CD14-positive monocyte (primary cell): ENCODE measurements around the gene BRPF1. TPM values are rescaled to one million over a fixed set of nuclear protein-coding genes. Genes with fewer than 3 reads are reported as not detected.

Experiments used
- DNase-seq, 3 donors: peaks; one replicate each; pipeline ENCODE4 v3.0.0-alpha.2; 2011 to 2022
- H2AFZ ChIP-seq: 2 replicates; pipeline ENCODE4 v1.6.0; 2012; ENCODE audit warnings: mild to moderate bottlenecking, low read depth, low read length, inconsistent platforms; ENCODE audit not compliant: insufficient read depth, poor library complexity, severe bottlenecking
- H3K27ac ChIP-seq, 2 donors: 1 replicate in 1 of 2; 2 replicates in 1 of 2; pipeline ENCODE4 v1.5.1; 2012 to 2013; ENCODE audit warnings: low read length in 2 of 2, control low read depth in 1 of 2, inconsistent platforms in 1 of 2, low read depth in 1 of 2, mild to moderate bottlenecking in 1 of 2
- H3K27me3 ChIP-seq, 2 donors: one replicate each; pipeline versions ENCODE4 v1.6.0 to v1.6.1; 2011 to 2013; ENCODE audit warnings: low read length in 2 of 2; ENCODE audit not compliant: control insufficient read depth in 2 of 2, insufficient read depth in 2 of 2
- H3K36me3 ChIP-seq, 2 donors: replicated peaks in 1 of 2; 1 replicate in 1 of 2; 2 replicates in 1 of 2; pipeline versions ENCODE4 v1.5.1 to v1.6.1; 2012 to 2013; ENCODE audit warnings: low read length in 2 of 2, control low read depth in 1 of 2, inconsistent platforms in 1 of 2, mild to moderate bottlenecking in 1 of 2; ENCODE audit not compliant: insufficient read depth in 2 of 2, control insufficient read depth in 1 of 2
- H3K4me1 ChIP-seq, 2 donors: 1 replicate in 1 of 2; 2 replicates in 1 of 2; pipeline versions ENCODE4 v1.5.1 to v1.6.1; 2012 to 2013; ENCODE audit warnings: low read length in 2 of 2, control low read depth in 1 of 2, inconsistent platforms in 1 of 2, mild to moderate bottlenecking in 1 of 2, moderate library complexity in 1 of 2; ENCODE audit not compliant: insufficient read depth in 2 of 2, control insufficient read depth in 1 of 2
- H3K4me2 ChIP-seq: replicated peaks from 2 replicates; pipeline ENCODE3; 2012; ENCODE audit warnings: low read length, moderate library complexity, mild to moderate bottlenecking; ENCODE audit not compliant: poor library complexity, severe bottlenecking; ENCODE audit errors: extremely low read depth
- H3K4me3 ChIP-seq, 3 experiments: fragments of 200-600 bp in 1 of 3; sonication (generic) in 1 of 3; replicated peaks in 1 of 3; 1 replicate in 2 of 3; 2 replicates in 1 of 3; pipeline ENCODE4 v1.5.1; 2011 to 2013; ENCODE audit warnings: low read length in 3 of 3, mild to moderate bottlenecking in 3 of 3, control low read depth in 2 of 3, low read depth in 2 of 3, inconsistent platforms in 1 of 3, moderate library complexity in 1 of 3
- H3K79me2 ChIP-seq: 2 replicates; pipeline ENCODE4 v1.6.0; 2012; ENCODE audit warnings: mild to moderate bottlenecking, control low read depth, inconsistent platforms, low read length, moderate library complexity; ENCODE audit not compliant: insufficient read depth
- H3K9ac ChIP-seq: 2 replicates; pipeline ENCODE4 v1.6.0; 2017; ENCODE audit warnings: low read length, mild to moderate bottlenecking; ENCODE audit not compliant: insufficient read depth, poor library complexity, severe bottlenecking
- H3K9me3 ChIP-seq, 2 donors: replicated peaks in 1 of 2; 1 replicate in 1 of 2; 2 replicates in 1 of 2; pipeline versions ENCODE4 v1.5.1 to v1.6.1; 2012 to 2013; ENCODE audit warnings: low read length in 2 of 2, control low read depth in 1 of 2; ENCODE audit not compliant: control insufficient read depth in 1 of 2, insufficient read depth in 1 of 2
- H4K20me1 ChIP-seq: 2 replicates; pipeline ENCODE4 v1.6.0; 2012; ENCODE audit warnings: mild to moderate bottlenecking, low read length, control low read depth, moderate library complexity; ENCODE audit not compliant: insufficient read depth
- H3K27ac Mint-ChIP-seq, 7 donors: one replicate each; pipeline ENCODE4 v1.8.0; 2020; ENCODE audit warnings: mild to moderate bottlenecking in 7 of 7, mixed read lengths in 7 of 7, moderate library complexity in 6 of 7, inconsistent platforms in 2 of 7
- H3K27me3 Mint-ChIP-seq, 3 donors: one replicate each; pipeline ENCODE4 v1.8.0; 2021 to 2022; ENCODE audit warnings: low read depth in 3 of 3, mild to moderate bottlenecking in 3 of 3, mixed read lengths in 3 of 3, moderate library complexity in 3 of 3, inconsistent platforms in 1 of 3
- H3K36me3 Mint-ChIP-seq, 2 donors: one replicate each; pipeline ENCODE4 v1.8.0; 2020; ENCODE audit warnings: mixed read lengths in 2 of 2, inconsistent platforms in 1 of 2, mild to moderate bottlenecking in 1 of 2
- H3K4me1 Mint-ChIP-seq: one replicate; pipeline ENCODE4 v1.8.0; 2020; ENCODE audit warnings: mild to moderate bottlenecking, mixed read lengths
- H3K4me3 Mint-ChIP-seq, 2 donors: one replicate each; pipeline ENCODE4 v1.8.0; 2020; ENCODE audit warnings: mild to moderate bottlenecking in 2 of 2, mixed read lengths in 2 of 2, moderate library complexity in 1 of 2
- H3K9me3 Mint-ChIP-seq, 7 donors: one replicate each; pipeline ENCODE4 v1.8.0; 2020 to 2022; ENCODE audit warnings: mixed read lengths in 7 of 7, mild to moderate bottlenecking in 6 of 7, moderate library complexity in 6 of 7, inconsistent platforms in 2 of 7
- CTCF ChIP-seq: fragments of 200-600 bp; IDR thresholded peaks from one replicate; pipeline ENCODE4 v1.8.0; 2022; ENCODE audit warnings: antibody characterized with exemption, mild to moderate bottlenecking
- WGBS: methylation state at CpG from one replicate; pipeline ENCODE4 v1.1.5; 2013; ENCODE audit warnings: missing lambda C conversion rate; ENCODE audit not compliant: insufficient coverage; 5-methylcytosine and 5-hydroxymethylcytosine counted together
- intact Hi-C, 2 donors: fragments of 100-400 bp; cut with micrococcal nuclease; formaldehyde crosslinking; loops; one replicate each; pipeline versions ENCODE4 v1.15.0 to v1.15.1; 2023
- polyA plus RNA-seq, 3 donors: library from polyadenylated mRNA; depleted of rRNA in 1 of 3; unstranded in 2 of 3; stranded (reverse) in 1 of 3; fragments of 300-500 nt in 2 of 3; fragments of >200 nt in 1 of 3; fragmentation: Illumina TruSeq in 2 of 3; gene quantifications; 1 replicate in 2 of 3; 2 replicates in 1 of 3; pipeline ENCODE4 v1.2.3, GENCODE V29; 2012 to 2021

The BRPF1 gene
- polyA plus RNA-seq, 3 donors, result 5.1 to 22.5 (median 10.4) TPM

GRCh38 chr3:9746330-9746729 is 14.8 kb downstream of the BRPF1 start:
- H3K4me1 Mint-ChIP-seq, result peaks cover 21% of the 10 kb centered on the region

GRCh38 chr3:9747267-9747666 is 15.7 kb downstream of the BRPF1 start:
- Histone ChIP-seq H3K9me3 (no peaks in the 10 kb centered on the region), H2AFZ (no peak overlapping the region), H3K27ac (no peak overlapping the region), H4K20me1 (peaks cover 20% of the 10 kb centered on the region), H3K36me3 (peaks cover 67 to 79% of the 10 kb centered on the region in 2 donors), H3K79me2 (peaks cover 21% of the 10 kb centered on the region), H3K9ac (no peak overlapping the region), H3K27me3 (no peaks in the 10 kb centered on the region), H3K4me3 (no peak overlapping the region), H3K4me2 (no peak overlapping the region), H3K4me1 (peaks cover 23 to 28% of the 10 kb centered on the region in 2 donors)
- Mint-ChIP-seq H3K4me3 (no peak overlapping the region), H3K4me1 (peaks cover 28% of the 10 kb centered on the region), H3K36me3 (peaks cover 73 to 77% of the 10 kb centered on the region in 2 donors), H3K9me3 (no peaks in the 10 kb centered on the region), H3K27me3 (peaks cover 0 to 2% (median 0%) of the 10 kb centered on the region in 3 donors), H3K27ac (peak overlapping the region in 3 of 7 donors; percentile 18 to 46 (median 42))
- no peak for DNase-seq
- intact Hi-C loops, result no loop called here
- WGBS, result 100% methylated on average over 1 of the region's 8 CpGs
- no peak for TF ChIP-seq CTCF

More at GRCh38 chr3:9746330-9746729, 14.8 kb downstream of the BRPF1 start:
- Histone ChIP-seq H4K20me1 (peaks cover 22% of the 10 kb centered on the region), H3K79me2 (peaks cover 12% of the 10 kb centered on the region), H3K4me3 (no peak overlapping the region), H3K9me3 (no peaks in the 10 kb centered on the region), H3K36me3 (peaks cover 73 to 79% of the 10 kb centered on the region in 2 donors), H3K4me1 (peaks cover 19 to 22% of the 10 kb centered on the region in 2 donors), H2AFZ (no peak overlapping the region), H3K4me2 (no peak overlapping the region), H3K27ac (no peak overlapping the region), H3K27me3 (no peaks in the 10 kb centered on the region), H3K9ac (no peak overlapping the region)
- DNase-seq, result no peak
- 70% methylated on average over 2 of the region's 5 CpGs for WGBS
- intact Hi-C loops, result no loop called here
- Mint-ChIP-seq H3K9me3 (no peaks in the 10 kb centered on the region), H3K27ac (peak overlapping the region in 2 of 7 donors; percentile 7 to 46), H3K4me3 (no peak overlapping the region), H3K36me3 (peaks cover 73 to 77% of the 10 kb centered on the region in 2 donors), H3K27me3 (peaks cover 0 to 2% (median 0%) of the 10 kb centered on the region in 3 donors)
- no peak for TF ChIP-seq CTCF
